HepG2 (cell line): ENCODE results near the gene NEMP2. TPM values are rescaled to one million over a fixed set of nuclear protein-coding genes. Genes with fewer than 3 reads are reported as not detected.
A peak's percentile ranks its signal among the peaks of the same experiment; 100 is the strongest.

Experiments used
- ATAC-seq: fragments of 200-7000 bp; cut with Tn5 transposase; 3 replicates; pipeline ENCODE4 v1.9.1; 2020; ENCODE audit warnings: mild to moderate bottlenecking, moderate library complexity
- BruUV-seq: library from RNA; stranded (reverse); fragments of 400-500 nt; replicated peaks from 2 replicates; lab custom pipeline; 2021; lab: Mats Ljungman, UMichigan
- CTCF ChIA-PET: fragments of 300-600 bp; formaldehyde crosslinking; extraction: SDS; loops from one replicate; lab custom pipeline; 2021; ENCODE audit warnings: low total read pairs, inconsistent platforms, low intra/inter-chr PET ratio; lab: Yijun Ruan, JAX
- POLR2A ChIA-PET: fragments of 350-600 bp; sonication (Branson Sonifier 250); formaldehyde crosslinking; loops from one replicate; lab custom pipeline; 2020; ENCODE audit warnings: antibody characterized with exemption, inconsistent platforms; lab: Yijun Ruan, JAX
- DNase-seq: peaks from one replicate; pipeline ENCODE4 v3.0.0-alpha.2; 2015; ENCODE audit warnings: low spot score
- FAIRE-seq: peaks from 3 replicates; lab custom pipeline; 2011; peaks lifted over from hg19 to GRCh38; lab: Jason Lieb, UNC
- H2AFZ ChIP-seq: one replicate; pipeline ENCODE4 v1.6.1; 2011; ENCODE audit warnings: low read length, inconsistent platforms
- H3K27ac ChIP-seq: fragments of 300-600 bp; 3 replicates; pipeline ENCODE4 v1.8.0; 2011; ENCODE audit warnings: mixed run types, mild to moderate bottlenecking, mixed read lengths, low read length, inconsistent platforms; ENCODE audit not compliant: insufficient read depth; ENCODE audit errors: extremely low read length
- H3K27me3 ChIP-seq, 2 experiments: fragments of 200-600 bp in 1 of 2; 2 replicates in 1 of 2; 3 replicates in 1 of 2; pipeline versions ENCODE4 v1.6.0 to v1.8.0; 2011; ENCODE audit warnings: low read length in 2 of 2, mild to moderate bottlenecking in 2 of 2, moderate library complexity in 2 of 2, inconsistent platforms in 1 of 2; ENCODE audit not compliant: insufficient read depth in 2 of 2, control insufficient read depth in 1 of 2
- H3K36me3 ChIP-seq, 2 experiments: fragments of 200-600 bp in 1 of 2; replicated peaks in 1 of 2; 2 replicates in 1 of 2; 3 replicates in 1 of 2; pipeline versions ENCODE4 v1.5.1 to v1.8.0; 2011; ENCODE audit warnings: low read length in 2 of 2, inconsistent platforms in 1 of 2; ENCODE audit not compliant: insufficient read depth in 2 of 2, control insufficient read depth in 1 of 2
- H3K4me1 ChIP-seq: 2 replicates; pipeline ENCODE4 v1.5.1; 2012; ENCODE audit warnings: low read length, inconsistent platforms; ENCODE audit not compliant: insufficient read depth
- H3K4me2 ChIP-seq: 2 replicates; pipeline ENCODE4 v1.6.0; 2011; ENCODE audit warnings: low read depth, low read length, inconsistent platforms
- H3K4me3 ChIP-seq, 3 experiments: fragments of 200-600 bp in 1 of 3; sonication (generic), shearing (Covaris generic) in 1 of 3; replicated peaks in 1 of 3; 2 replicates each; pipeline ENCODE4 v1.5.1; 2011 to 2016; ENCODE audit warnings: low read length in 3 of 3, inconsistent platforms in 2 of 3, low read depth in 2 of 3, mild to moderate bottlenecking in 2 of 3, control low read depth in 1 of 3, mixed read lengths in 1 of 3; ENCODE audit not compliant: insufficient read depth in 1 of 3
- H3K79me2 ChIP-seq: one replicate; pipeline ENCODE4 v1.6.1; 2011; ENCODE audit warnings: low read length, inconsistent platforms; ENCODE audit not compliant: insufficient read depth
- H3K9ac ChIP-seq: 2 replicates; pipeline ENCODE4 v1.6.0; 2011; ENCODE audit warnings: mild to moderate bottlenecking, low read depth, low read length, inconsistent platforms; ENCODE audit not compliant: insufficient read depth
- H3K9me3 ChIP-seq: 2 replicates; pipeline ENCODE4 v1.5.1; 2012; ENCODE audit warnings: mild to moderate bottlenecking, low read length
- H4K20me1 ChIP-seq: 2 replicates; pipeline ENCODE4 v1.6.0; 2011; ENCODE audit warnings: inconsistent platforms, mild to moderate bottlenecking, low read length, moderate library complexity; ENCODE audit not compliant: insufficient read depth
- CC2D1A ChIP-seq: sonication (generic); formaldehyde crosslinking; IDR thresholded peaks from 2 replicates; pipeline ENCODE4 v1.8.1; 2023; ENCODE audit warnings: mild to moderate bottlenecking, missing genetic modification reagents
- MIER2 ChIP-seq: IDR thresholded peaks from 2 replicates; pipeline ENCODE4 v1.6.1; 2016; ENCODE audit warnings: missing biosample characterization, missing genetic modification reagents
- PAWR ChIP-seq: sonication (generic); formaldehyde crosslinking; IDR thresholded peaks from 2 replicates; pipeline ENCODE4 v1.4.0; 2020; ENCODE audit warnings: missing genetic modification reagents, mild to moderate bottlenecking, borderline replicate concordance
- SP140L ChIP-seq: sonication (generic); formaldehyde crosslinking; IDR thresholded peaks from 2 replicates; pipeline ENCODE4 v1.4.0; 2020; ENCODE audit warnings: missing genetic modification reagents, borderline replicate concordance
- ZFAT ChIP-seq: sonication (generic); formaldehyde crosslinking; conservative IDR thresholded peaks from 2 replicates; pipeline ENCODE4 v1.8.1; 2023; ENCODE audit warnings: missing genetic modification reagents, inconsistent platforms
- ZNF160 ChIP-seq: sonication (generic); formaldehyde crosslinking; IDR thresholded peaks from 2 replicates; pipeline ENCODE4 v1.8.0; 2022; ENCODE audit warnings: mild to moderate bottlenecking, inconsistent platforms, missing genetic modification reagents
- ZNF558 ChIP-seq: sonication (generic); formaldehyde crosslinking; IDR thresholded peaks from 2 replicates; pipeline ENCODE4 v1.9.0; 2022; ENCODE audit warnings: mild to moderate bottlenecking, missing genetic modification reagents, borderline replicate concordance
- ZNF646 ChIP-seq: sonication (generic); formaldehyde crosslinking; IDR thresholded peaks from 2 replicates; pipeline ENCODE4 v1.9.0; 2021; ENCODE audit warnings: mild to moderate bottlenecking, missing genetic modification reagents
- ZNF737 ChIP-seq: sonication (generic); formaldehyde crosslinking; IDR thresholded peaks from 2 replicates; pipeline ENCODE4 v1.5.0; 2020; ENCODE audit warnings: missing genetic modification reagents, mild to moderate bottlenecking, borderline replicate concordance
- WGBS: methylation state at CpG from one replicate; pipeline ENCODE4 v1.1.6; 2017; ENCODE audit warnings: low lambda C conversion rate; 5-methylcytosine and 5-hydroxymethylcytosine counted together
- in situ Hi-C: cut with HindIII; loops from 2 replicates; pipeline ENCODE4 v1.10.0; 2017; ENCODE audit warnings: low pct_unique_long_range_greater_than_20kb; ENCODE audit not compliant: extremely low pct_ligation_motif_present
- intact Hi-C: fragments of 100-400 bp; cut with micrococcal nuclease; formaldehyde crosslinking; loops from one replicate; pipeline ENCODE4 v1.10.0; 2022; ENCODE audit not compliant: unreplicated experiment
- polyA plus RNA-seq, 8 experiments: library from polyadenylated mRNA; depleted of rRNA in 3 of 8; stranded (reverse) in 7 of 8; unstranded in 1 of 8; fragments of >200 nt; fragmentation: Illumina TruSeq in 4 of 8; extraction: Trizol in 4 of 8; gene quantifications; 2 replicates each; pipeline versions ENCODE4 v1.2.1 to v1.2.3, GENCODE V29; 2011 to 2016; ENCODE audit warnings: low read depth in 4 of 8, missing spikeins in 1 of 8, mixed read lengths in 1 of 8; ENCODE audit not compliant: insufficient read depth in 1 of 8
- total RNA-seq, 5 experiments: library from RNA; depleted of rRNA; stranded (reverse); fragments of >200 nt; fragmentation: Illumina TruSeq; extraction: Trizol; gene quantifications; 2 replicates each; pipeline ENCODE4 v1.2.3, GENCODE V29; 2016; ENCODE audit warnings: low read depth in 1 of 5
- TF ChIP-seq, protein P1 (sequence below): sonication (generic); formaldehyde crosslinking; IDR thresholded peaks from 2 replicates; pipeline ENCODE4 v1.9.0; 2021; ENCODE audit warnings: missing genetic modification reagents, mild to moderate bottlenecking, borderline replicate concordance
- TF ChIP-seq, protein P2 (sequence below): sonication (generic); formaldehyde crosslinking; IDR thresholded peaks from 2 replicates; pipeline ENCODE4 v1.8.0; 2022; ENCODE audit warnings: mild to moderate bottlenecking, missing genetic modification reagents

NEMP2 gene
- total and polyA plus RNA-seq, 2 of the 13 experiments (the other 11 are each of a cell fraction or from before 2014, with no cell fraction given) = 2.4 to 9.8 TPM

GRCh38 chr2:190578158-190579057 lies 43.9 kb upstream of the NEMP2 start:
- peak overlapping the region; percentile 4 for H2AFZ ChIP-seq
- no TSS peak for BruUV-seq
- ATAC-seq (peak; percentile 87), DNase-seq (peak; percentile 66), FAIRE-seq (peak; percentile 73)
- H4K20me1 ChIP-seq = no peaks in the 10 kb centered on the region
- 10% methylated on average over 6 of the region's 6 CpGs for WGBS
- in situ Hi-C loops = no loop called here
- POLR2A ChIA-PET = no interaction called here
- no peaks in the 10 kb centered on the region for H3K9me3 ChIP-seq
- CTCF ChIA-PET = no interaction called here
- no peaks in the 10 kb centered on the region; a peak in 1 of 5 replicates for H3K27me3 ChIP-seq
- H3K27ac ChIP-seq = no peak overlapping the region
- no peaks in the 10 kb centered on the region for H3K79me2 ChIP-seq
- H3K4me3 ChIP-seq = no peak overlapping the region
- H3K36me3 ChIP-seq = no peaks in the 10 kb centered on the region
- intact Hi-C loops = no loop called here
- H3K4me1 ChIP-seq = peaks cover 22% of the 10 kb centered on the region
- H3K9ac ChIP-seq = no peak overlapping the region
- peak overlapping the region; percentile 67 for H3K4me2 ChIP-seq
- TF ChIP-seq ZNF558 (no peak), MIER2 (CRISPR knock-in tag) (no peak), ZNF737 (no peak), PAWR (CRISPR knock-in tag) (no peak), ZNF646 (no peak), SP140L (CRISPR knock-in tag) (no peak), CC2D1A (CRISPR knock-in tag) (no peak), ZFAT (no peak), ZNF160 (CRISPR knock-in tag) (no peak)
- TF ChIP-seq, protein P1, sequence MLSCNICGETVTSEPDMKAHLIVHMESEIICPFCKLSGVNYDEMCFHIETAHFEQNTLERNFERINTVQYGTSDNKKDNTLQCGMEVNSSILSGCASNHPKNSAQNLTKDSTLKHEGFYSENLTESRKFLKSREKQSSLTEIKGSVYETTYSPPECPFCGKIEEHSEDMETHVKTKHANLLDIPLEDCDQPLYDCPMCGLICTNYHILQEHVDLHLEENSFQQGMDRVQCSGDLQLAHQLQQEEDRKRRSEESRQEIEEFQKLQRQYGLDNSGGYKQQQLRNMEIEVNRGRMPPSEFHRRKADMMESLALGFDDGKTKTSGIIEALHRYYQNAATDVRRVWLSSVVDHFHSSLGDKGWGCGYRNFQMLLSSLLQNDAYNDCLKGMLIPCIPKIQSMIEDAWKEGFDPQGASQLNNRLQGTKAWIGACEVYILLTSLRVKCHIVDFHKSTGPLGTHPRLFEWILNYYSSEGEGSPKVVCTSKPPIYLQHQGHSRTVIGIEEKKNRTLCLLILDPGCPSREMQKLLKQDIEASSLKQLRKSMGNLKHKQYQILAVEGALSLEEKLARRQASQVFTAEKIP = no peak
- TF ChIP-seq, protein P2, sequence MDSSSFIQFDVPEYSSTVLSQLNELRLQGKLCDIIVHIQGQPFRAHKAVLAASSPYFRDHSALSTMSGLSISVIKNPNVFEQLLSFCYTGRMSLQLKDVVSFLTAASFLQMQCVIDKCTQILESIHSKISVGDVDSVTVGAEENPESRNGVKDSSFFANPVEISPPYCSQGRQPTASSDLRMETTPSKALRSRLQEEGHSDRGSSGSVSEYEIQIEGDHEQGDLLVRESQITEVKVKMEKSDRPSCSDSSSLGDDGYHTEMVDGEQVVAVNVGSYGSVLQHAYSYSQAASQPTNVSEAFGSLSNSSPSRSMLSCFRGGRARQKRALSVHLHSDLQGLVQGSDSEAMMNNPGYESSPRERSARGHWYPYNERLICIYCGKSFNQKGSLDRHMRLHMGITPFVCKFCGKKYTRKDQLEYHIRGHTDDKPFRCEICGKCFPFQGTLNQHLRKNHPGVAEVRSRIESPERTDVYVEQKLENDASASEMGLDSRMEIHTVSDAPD = 0 out of 2 replicates have a peak, but pooled peaks have one; percentile 21
